ENCODE measurements around the gene CYP2C9.

GRCh38 chr10:94916423-94916822 is 22.0 kb upstream of the CYP2C9 start:
- TF ChIP-seq CTCF (IDR thresholded peaks at IDR 0.05; ENCODE audit: low read depth, low read length): no peak
- TF ChIP-seq MAX (IDR thresholded peaks at IDR 0.05; ENCODE audit: low read depth, low read length): no peak
- no peak for TF ChIP-seq POLR2A (IDR thresholded peaks at IDR 0.05; ENCODE audit: extremely low read depth, insufficient read length)

Measured in NB4 (cell line).